IgD-negative memory B cell (primary cell): ENCODE results near the gene UBL4A. TPM values are rescaled to one million over a fixed set of nuclear protein-coding genes. Genes with fewer than 3 reads are reported as not detected.

Experiments used
- H3K27ac Mint-ChIP-seq, 3 donors: one replicate each; pipeline ENCODE4 v1.8.0; 2020 to 2022; ENCODE audit warnings: mild to moderate bottlenecking in 3 of 3, mixed read lengths in 3 of 3, moderate library complexity in 1 of 3
- H3K27me3 Mint-ChIP-seq: one replicate; pipeline ENCODE4 v1.8.0; 2021; ENCODE audit warnings: mixed read lengths
- H3K36me3 Mint-ChIP-seq: one replicate; pipeline ENCODE4 v1.8.0; 2020; ENCODE audit warnings: mild to moderate bottlenecking, mixed read lengths
- H3K4me1 Mint-ChIP-seq, 3 donors: one replicate each; pipeline ENCODE4 v1.8.0; 2020 to 2022; ENCODE audit warnings: mixed read lengths in 3 of 3, mild to moderate bottlenecking in 1 of 3
- H3K4me3 Mint-ChIP-seq, 4 donors: one replicate each; pipeline ENCODE4 v1.8.0; 2020 to 2022; ENCODE audit warnings: mild to moderate bottlenecking in 4 of 4, mixed read lengths in 4 of 4, moderate library complexity in 3 of 4
- H3K9me3 Mint-ChIP-seq, 3 donors: one replicate each; pipeline ENCODE4 v1.8.0; 2020 to 2021; ENCODE audit warnings: mixed read lengths in 3 of 3, mild to moderate bottlenecking in 1 of 3
- polyA plus RNA-seq: library from polyadenylated mRNA; unstranded; fragments of 300-500 nt; fragmentation: Illumina TruSeq; gene quantifications from one replicate; pipeline ENCODE4 v1.2.3, GENCODE V29; 2021

The UBL4A gene
- polyA plus RNA-seq = 41.4 TPM

DNA sequence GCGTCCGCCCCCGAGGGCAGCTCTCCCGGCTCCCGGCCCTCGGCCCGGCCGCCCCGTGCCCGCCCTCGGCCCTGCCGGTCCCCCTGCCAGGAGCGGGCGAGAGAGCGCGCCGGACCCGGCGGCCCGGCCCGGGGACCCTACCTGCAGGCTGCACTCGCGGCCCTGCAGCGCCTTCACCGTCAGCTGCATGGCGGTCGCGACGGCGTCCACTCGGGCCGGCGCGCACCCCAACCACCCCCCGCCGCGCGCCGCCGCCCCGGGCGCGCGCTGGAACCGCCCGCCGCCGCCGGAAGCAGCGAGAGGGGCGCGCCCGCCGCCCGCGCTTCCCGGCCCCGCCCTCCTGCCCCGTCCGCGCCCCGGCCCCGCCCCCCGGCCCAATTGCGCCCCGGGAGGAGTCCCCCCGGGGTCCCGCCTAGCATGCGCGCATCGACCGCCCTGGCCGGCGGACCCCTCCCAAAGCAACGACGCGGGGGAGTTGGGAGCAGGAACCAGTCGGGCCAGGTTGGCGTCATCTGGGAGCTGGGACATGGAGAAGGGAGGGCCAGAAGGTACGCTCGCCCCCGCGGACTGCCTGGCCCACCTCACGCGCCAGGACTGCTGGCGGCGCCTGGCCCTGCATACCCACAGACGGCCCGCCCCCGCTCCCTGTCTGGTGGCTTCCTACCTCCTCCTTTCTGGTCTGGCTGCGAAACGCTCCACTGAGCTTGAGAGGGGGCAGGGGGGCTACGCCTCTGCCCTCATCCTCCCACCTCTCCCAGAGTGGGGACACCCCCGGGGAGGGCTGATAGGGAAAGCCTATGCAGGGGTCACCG, at the start of gene UBL4A:
TSS of gene UBL4A (minus strand) at position 220 of the 812 bp plus-strand sequence. CDS start at position 189, 31 bp downstream.
- H3K27me3 Mint-ChIP-seq = peaks cover 1% of the 10 kb centered on the region
- H3K9me3 Mint-ChIP-seq = no peaks in the 10 kb centered on the region
- H3K4me3 Mint-ChIP-seq = peak within 1 kb of the TSS; percentile 77 to 92 (median 82)
- H3K36me3 Mint-ChIP-seq = no peaks in the 10 kb centered on the region
- peak within 1 kb of the TSS; percentile 79 to 92 (median 91) for H3K27ac Mint-ChIP-seq
- peaks cover 5 to 18% (median 12%) of the 10 kb centered on the region in 3 donors for H3K4me1 Mint-ChIP-seq

DNA sequence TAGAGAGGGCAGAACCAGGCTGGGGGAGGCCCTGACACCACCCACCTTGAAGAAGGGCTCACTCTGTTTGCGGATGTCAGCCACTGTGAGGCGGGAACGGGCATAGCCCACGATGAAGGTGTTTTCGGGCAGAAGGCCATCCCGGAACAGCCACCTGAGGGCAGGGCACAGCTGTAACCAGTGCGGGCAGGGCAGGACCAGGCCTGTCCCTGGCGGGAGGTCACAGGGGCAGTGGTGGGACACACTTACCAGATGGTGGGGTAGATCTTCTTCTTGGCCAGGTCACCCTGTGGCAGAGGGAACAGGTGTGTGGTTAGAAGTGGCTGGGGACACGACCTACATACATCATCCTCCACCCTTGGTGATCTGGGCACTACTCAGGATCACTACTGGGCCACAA, 49.5 kb upstream of the UBL4A start:
- H3K27ac Mint-ChIP-seq = no peak overlapping the region
- no peaks in the 10 kb centered on the region for H3K27me3 Mint-ChIP-seq
- H3K36me3 Mint-ChIP-seq = no peaks in the 10 kb centered on the region
- H3K9me3 Mint-ChIP-seq = no peaks in the 10 kb centered on the region
- peaks cover 3 to 6% (median 6%) of the 10 kb centered on the region in 3 donors for H3K4me1 Mint-ChIP-seq
- H3K4me3 Mint-ChIP-seq = no peak overlapping the region

DNA sequence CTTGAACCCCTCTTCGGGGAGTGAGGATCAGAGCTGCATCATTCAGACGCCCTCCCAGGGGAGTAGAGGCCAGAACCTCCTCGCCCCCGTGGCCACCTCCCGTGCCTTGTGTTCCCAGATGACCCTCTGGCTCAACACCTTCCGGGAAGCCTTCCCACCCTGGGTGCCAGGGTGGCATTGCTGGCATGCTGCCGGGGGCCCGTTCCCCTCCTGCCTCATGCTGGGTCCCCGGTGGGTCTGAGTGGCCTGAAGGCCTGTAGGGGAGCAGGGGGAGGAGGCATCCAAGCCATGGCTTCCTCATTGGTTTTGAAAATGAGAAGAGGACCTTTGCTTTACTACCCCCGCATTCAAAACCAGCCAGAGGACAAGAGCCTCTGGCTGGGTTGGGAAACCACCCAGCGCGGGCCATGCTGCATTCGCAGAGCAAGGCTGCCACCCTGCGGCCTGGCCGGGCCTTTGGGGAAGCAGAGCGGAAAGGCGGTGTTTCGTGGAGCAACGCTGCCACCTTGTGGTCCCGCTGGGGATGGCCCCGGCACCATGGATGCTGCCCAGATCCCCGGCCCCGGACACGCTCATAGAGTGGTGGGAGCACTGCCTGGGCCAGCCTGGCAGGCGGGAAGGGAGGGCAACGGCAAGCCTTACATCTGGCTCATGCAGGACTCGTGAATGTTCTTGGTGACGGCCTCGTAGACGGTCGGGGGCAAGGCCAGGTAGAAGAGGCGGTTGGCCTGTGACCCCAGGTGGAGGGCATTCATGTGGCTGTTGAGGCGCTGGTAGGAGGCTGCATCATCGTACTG, 48.3 kb upstream of the UBL4A start:
- Mint-ChIP-seq H3K36me3 (no peaks in the 10 kb centered on the region), H3K9me3 (no peaks in the 10 kb centered on the region), H3K27ac (peak overlapping the region; percentile 47 to 84 (median 53)), H3K4me1 (peaks cover 3 to 6% (median 6%) of the 10 kb centered on the region in 3 donors), H3K27me3 (no peaks in the 10 kb centered on the region), H3K4me3 (peak overlapping the region in 1 of 4 donors; percentile 21)

DNA sequence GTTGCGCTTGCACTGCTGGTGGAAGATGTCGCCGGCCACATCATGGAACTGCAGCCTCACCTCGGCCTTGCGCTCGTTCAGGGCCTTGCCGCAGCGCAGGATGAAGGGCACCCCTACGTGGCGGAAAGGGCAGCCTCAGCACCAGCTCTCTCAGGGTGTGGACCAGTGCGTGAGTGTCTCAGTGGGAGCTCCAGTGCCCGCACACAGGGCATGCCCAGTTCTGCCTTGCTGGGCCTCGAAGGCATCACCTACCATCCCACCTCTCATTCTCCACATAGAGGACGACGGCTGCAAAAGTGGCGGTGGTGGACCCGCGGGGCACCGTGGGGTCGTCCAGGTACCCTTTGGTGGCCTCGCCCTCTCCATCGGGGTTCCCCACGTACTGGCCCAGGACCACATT, 46.3 kb upstream of the UBL4A start:
- Mint-ChIP-seq H3K27me3 (no peaks in the 10 kb centered on the region), H3K4me3 (no peak overlapping the region), H3K9me3 (no peaks in the 10 kb centered on the region), H3K27ac (no peak overlapping the region), H3K4me1 (peaks cover 3 to 6% (median 6%) of the 10 kb centered on the region in 3 donors), H3K36me3 (no peaks in the 10 kb centered on the region)

DNA sequence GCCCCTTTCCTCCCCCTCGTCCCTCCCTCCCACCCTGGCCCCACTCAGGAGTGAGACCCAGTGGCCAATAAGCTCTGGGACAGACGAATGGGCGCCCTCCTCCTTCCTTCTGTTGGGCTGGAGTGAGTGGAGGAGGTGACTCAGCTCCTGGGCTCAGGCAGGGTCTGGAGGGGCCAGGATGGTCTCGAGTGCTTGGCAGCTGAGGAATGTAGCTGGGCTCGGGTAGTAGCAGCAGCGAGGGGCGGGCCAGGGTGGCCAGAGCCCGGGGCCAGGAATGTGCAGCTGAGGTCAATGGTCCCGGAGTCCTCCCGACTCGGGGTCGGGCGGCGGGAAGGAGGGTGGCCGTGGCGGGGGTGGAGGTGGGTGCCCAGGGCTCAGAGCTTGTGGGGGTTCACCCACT, 45.2 kb upstream of the UBL4A start:
- no peaks in the 10 kb centered on the region for H3K36me3 Mint-ChIP-seq
- no peak overlapping the region for H3K27ac Mint-ChIP-seq
- H3K27me3 Mint-ChIP-seq = no peaks in the 10 kb centered on the region

DNA sequence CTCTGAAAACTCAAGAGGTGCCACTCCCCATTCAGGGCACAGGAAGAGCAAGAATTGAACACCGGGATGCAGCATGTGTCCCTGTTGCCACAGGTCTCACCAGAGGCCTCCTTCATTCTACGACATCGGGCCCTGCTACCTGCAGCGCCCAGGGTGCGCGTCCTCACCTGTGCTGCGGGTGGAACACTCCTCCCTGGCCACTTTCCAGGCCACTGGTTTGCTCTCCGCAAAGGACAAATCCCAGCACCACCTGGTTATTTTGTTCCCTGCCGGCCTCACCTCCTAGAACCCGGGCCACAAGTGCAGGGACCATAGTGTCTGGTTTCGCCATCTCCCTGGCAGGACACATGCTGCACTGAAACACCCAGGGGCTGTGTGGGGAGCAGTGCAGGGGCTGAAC, 43.9 kb upstream of the UBL4A start:
- Mint-ChIP-seq H3K4me1 (peaks cover 8 to 16% (median 15%) of the 10 kb centered on the region in 3 donors), H3K36me3 (no peaks in the 10 kb centered on the region), H3K9me3 (no peaks in the 10 kb centered on the region), H3K27me3 (peaks cover 3% of the 10 kb centered on the region), H3K4me3 (no peak overlapping the region), H3K27ac (no peak overlapping the region)

More for the DNA sequence above, 45.2 kb upstream of the UBL4A start:
- no peak overlapping the region for H3K4me3 Mint-ChIP-seq
- peaks cover 8 to 15% (median 13%) of the 10 kb centered on the region in 3 donors for H3K4me1 Mint-ChIP-seq
- no peaks in the 10 kb centered on the region for H3K9me3 Mint-ChIP-seq

DNA sequence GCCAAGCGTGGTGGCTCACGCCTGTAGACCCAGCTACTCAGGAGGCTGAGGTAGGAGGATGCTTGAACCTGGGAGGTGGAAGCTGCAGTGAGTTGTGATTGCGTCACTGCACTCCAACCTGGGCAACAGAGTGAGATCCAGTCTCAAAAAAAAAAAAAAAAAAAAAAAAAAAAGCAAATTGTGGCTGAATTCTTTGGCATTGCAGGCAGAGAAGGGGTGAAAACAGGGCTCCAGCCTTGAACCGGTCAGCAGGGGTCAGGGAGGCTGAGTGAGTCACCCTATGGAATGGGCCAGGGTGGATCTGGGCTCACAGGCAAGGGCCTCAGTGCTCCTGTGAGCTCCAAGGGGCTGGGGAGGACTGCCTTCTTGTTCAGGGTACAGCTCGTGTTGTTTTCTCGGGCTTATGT, 42.8 kb upstream of the UBL4A start:
- Mint-ChIP-seq H3K27ac (peak overlapping the region in 1 of 3 donors; percentile 59), H3K4me3 (no peak overlapping the region), H3K9me3 (no peaks in the 10 kb centered on the region), H3K36me3 (no peaks in the 10 kb centered on the region), H3K4me1 (peaks cover 5 to 11% (median 9%) of the 10 kb centered on the region in 3 donors), H3K27me3 (peaks cover 3% of the 10 kb centered on the region)

DNA sequence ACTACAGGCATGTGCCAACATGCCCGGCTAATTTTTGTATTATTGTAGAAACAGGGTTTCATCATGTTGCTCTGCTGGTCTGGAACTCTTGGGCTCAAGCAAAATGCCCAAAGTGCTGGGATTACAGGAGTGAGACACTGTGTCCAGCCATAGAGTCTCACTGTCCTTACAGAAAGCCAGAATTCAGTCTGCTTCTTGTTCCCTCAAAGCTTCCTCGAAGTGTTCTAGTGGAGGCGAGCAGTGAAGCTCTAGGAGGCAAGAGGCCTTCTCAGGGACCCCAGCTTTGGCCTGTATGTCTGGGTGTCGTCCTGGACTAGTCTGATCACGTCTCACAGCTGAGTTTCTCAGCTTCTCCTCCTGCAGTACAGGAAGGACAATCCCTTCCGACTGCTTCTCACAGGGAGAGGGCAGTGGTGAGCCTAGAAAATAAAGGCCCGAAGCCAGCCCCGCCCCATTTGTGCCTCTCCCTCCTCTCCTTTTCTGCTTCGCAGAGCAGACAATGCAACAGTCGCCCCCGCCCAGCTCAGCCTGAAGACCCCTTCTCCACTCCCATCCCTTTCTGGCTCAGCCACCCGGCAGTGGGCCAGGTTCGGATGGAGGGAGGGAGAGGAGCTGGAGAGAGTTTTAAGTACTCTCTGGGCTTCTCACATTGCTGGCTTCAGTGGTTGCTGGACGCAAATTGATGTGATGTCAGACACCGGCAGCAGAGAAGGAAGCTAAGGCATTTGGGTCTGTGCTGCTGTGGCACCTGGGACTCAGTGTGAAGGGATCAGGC, 40.7 kb upstream of the UBL4A start:
- no peaks in the 10 kb centered on the region for H3K9me3 Mint-ChIP-seq
- peak overlapping the region; percentile 22 to 84 (median 70) for H3K4me3 Mint-ChIP-seq
- peaks cover 5 to 11% (median 9%) of the 10 kb centered on the region in 3 donors for H3K4me1 Mint-ChIP-seq
- H3K27me3 Mint-ChIP-seq = peaks cover 3% of the 10 kb centered on the region
- no peaks in the 10 kb centered on the region for H3K36me3 Mint-ChIP-seq
- peak overlapping the region in 2 of 3 donors; percentile 60 to 85 for H3K27ac Mint-ChIP-seq

DNA sequence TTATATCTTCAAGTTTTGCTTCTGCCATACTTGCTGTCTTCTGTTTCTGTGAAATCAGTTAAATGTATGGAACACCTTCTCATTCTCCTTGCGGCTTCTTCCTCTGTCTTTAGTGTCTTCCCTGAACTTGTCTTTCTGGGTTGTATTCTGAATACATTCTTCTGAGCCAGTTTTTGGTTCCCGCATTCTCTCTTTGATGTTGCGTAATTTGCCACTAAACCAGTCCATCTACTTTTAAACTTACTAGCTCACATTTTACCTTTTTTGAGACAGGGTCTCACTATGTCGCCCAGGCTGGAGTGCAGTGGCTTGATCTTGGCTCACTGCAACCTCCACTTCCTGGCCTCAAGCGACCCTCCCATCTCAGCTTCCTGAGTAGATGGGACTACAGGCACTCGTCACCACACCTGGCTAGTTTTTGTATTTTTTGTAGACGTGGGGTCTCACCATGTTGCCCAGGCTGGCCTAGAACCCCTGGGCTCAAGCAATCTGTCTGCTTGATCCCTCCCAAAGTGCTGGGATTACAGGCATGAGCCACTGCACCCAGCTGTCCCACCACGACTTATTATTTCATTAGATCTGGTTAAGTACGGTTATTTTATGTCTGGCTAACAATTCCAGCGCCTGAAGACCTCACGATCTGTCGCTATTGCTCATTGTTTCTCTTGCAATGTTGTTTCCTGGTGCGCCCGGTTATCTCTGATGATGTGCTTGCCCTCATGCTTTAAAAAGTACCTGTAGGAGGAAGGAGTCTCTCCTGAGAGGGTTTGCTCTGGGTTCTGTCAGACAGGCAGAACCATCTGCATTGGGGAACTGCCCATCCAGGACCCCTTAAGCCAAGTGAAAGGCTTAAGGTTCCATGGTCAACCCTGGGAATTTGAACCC, 39.4 kb upstream of the UBL4A start:
- peaks cover 3% of the 10 kb centered on the region for H3K27me3 Mint-ChIP-seq
- H3K36me3 Mint-ChIP-seq = no peaks in the 10 kb centered on the region
- no peaks in the 10 kb centered on the region for H3K9me3 Mint-ChIP-seq
- H3K4me1 Mint-ChIP-seq = peaks cover 5 to 10% (median 9%) of the 10 kb centered on the region in 3 donors
- no peak overlapping the region for H3K27ac Mint-ChIP-seq
- no peak overlapping the region for H3K4me3 Mint-ChIP-seq

DNA sequence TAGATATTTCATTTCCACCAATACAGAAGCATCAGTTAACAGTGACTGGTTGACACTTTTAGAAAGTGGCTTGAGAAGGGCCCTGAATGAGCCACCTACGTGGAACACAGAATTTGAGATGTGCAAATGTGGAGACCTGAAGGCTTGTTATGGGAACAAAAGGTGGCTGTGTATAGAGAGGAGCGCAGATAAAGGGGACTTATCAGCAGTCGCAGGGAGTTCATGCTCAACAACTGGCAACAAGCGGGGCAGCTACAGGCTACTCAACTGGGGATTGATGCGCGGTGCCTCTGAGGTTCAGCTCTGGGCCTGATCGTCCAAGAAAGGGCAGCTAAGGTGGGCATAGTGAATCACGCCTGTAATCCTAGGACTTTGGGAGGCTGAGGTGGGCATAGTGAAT, 33.0 kb upstream of the UBL4A start:
- no peaks in the 10 kb centered on the region for H3K36me3 Mint-ChIP-seq
- H3K27me3 Mint-ChIP-seq = no peaks in the 10 kb centered on the region
- no peaks in the 10 kb centered on the region for H3K9me3 Mint-ChIP-seq
- H3K4me3 Mint-ChIP-seq = no peak overlapping the region
- H3K27ac Mint-ChIP-seq = peak overlapping the region in 1 of 3 donors; percentile 27
- peaks cover 4 to 10% (median 6%) of the 10 kb centered on the region in 3 donors for H3K4me1 Mint-ChIP-seq

DNA sequence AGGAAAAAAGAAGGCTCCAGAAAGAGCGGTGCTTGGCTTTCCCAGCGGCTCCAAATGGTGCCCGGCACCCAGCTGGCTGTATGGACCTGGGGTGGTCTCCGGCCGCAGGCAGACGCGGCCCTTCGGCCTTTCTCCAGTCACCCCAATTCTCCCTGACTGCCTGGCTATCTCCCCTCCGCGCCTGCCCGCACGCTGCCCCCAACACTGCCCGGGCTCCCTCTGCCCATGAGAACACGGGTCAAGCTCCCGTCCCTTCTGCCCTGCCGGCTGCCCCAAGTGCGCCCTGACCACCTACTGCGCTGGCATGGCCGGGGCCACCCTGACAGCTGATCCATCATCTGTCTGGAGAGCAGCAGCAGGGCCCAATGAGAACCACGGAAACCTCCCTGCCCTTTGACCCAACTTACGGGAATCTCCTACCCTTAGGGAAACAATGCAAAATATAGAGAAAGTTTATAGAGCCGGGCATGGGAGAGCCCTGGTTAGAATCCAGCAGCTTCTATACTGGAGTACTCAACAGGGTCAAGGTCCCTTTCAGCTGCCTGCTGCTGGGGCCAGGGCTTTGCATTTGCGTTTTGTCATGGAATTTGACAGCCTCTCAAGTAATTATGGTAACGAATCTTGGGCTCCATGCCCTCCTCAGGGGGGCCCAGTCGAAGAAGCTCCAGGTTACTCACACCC, 30.8 kb upstream of the UBL4A start:
- H3K4me3 Mint-ChIP-seq = peak overlapping the region; percentile 17 to 94 (median 53)
- H3K27me3 Mint-ChIP-seq = no peaks in the 10 kb centered on the region
- H3K27ac Mint-ChIP-seq = peak overlapping the region in 1 of 3 donors; percentile 71
- H3K9me3 Mint-ChIP-seq = peaks cover 0 to 2% (median 0%) of the 10 kb centered on the region in 3 donors
- peaks cover 4 to 10% (median 6%) of the 10 kb centered on the region in 3 donors for H3K4me1 Mint-ChIP-seq
- H3K36me3 Mint-ChIP-seq = no peaks in the 10 kb centered on the region

DNA sequence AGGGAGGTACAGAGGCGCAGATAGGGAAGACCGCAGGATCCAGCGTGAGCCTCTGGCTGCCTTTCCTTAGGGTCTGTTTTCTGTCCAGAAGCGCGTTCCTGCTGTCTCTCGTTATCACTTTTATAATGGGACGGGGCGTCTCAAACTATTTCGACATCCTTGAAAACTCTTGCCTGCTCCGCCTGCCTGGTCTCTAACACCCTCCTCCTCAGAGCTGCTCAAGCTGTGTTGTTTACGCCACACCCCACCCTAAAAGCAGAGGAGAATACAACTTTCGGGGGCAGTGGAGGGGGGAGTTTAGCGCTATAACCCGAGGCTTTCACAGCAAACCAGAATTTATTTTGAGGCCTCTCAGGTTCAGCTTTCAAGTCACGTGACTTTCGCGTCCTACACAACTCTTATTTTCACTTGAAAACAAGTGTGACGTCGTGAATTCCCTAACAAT, 30.3 kb upstream of the UBL4A start:
- H3K9me3 Mint-ChIP-seq = peaks cover 0 to 2% (median 0%) of the 10 kb centered on the region in 3 donors
- peak overlapping the region; percentile 84 to 94 (median 94) for H3K4me3 Mint-ChIP-seq
- no peaks in the 10 kb centered on the region for H3K27me3 Mint-ChIP-seq
- H3K36me3 Mint-ChIP-seq = no peaks in the 10 kb centered on the region
- peaks cover 4 to 10% (median 6%) of the 10 kb centered on the region in 3 donors for H3K4me1 Mint-ChIP-seq
- peak overlapping the region; percentile 82 to 91 (median 90) for H3K27ac Mint-ChIP-seq

DNA sequence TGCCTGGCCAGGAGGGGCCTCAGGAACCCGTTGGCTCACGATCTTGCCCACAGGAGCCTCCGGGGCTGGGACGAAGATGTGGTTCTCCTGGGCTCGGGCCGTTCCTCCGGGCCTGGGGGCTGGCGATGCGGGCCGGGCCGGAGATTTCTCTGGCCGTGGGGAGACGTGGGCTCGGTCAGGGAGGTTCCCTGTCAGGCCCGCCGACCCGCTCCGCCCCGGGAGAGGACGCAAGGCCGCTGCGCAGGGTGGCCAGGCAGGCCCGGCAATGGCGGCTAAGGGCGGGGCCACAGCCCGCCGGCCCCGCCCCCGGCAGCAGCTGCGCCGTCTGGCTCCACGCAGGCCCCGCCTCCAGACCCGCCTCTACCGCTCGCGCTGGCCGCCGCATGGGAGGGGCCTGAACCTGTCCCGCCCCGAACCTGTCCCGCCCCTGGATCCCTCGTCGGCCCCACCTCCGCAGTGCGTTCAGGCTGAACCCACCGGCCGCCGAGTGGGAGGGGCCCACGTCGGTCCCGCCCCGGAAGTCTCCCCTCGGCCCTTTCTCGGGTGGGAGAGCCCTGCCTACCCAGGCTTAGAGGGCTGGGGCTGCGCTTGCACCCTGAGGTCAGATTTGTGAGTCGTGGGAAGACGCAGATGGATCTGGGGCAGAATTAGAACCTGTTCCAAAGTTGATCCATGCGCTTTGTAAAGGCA, 29.7 kb upstream of the UBL4A start, which contains the start of gene FAM3A:
TSS of gene FAM3A (minus strand) at position 267 of the 690 bp plus-strand sequence. CDS start 460 bp downstream, outside the sequence.
- Mint-ChIP-seq H3K27ac (peak within 1 kb of the TSS; percentile 87 to 91 (median 90)), H3K36me3 (no peaks in the 10 kb centered on the region), H3K4me3 (peak within 1 kb of the TSS; percentile 84 to 94 (median 94)), H3K27me3 (no peaks in the 10 kb centered on the region), H3K4me1 (peaks cover 4 to 10% (median 6%) of the 10 kb centered on the region in 3 donors), H3K9me3 (peaks cover 0 to 2% (median 0%) of the 10 kb centered on the region in 3 donors)
